ENCODE results near the gene RANBP1. TPM values are rescaled to one million over a fixed set of nuclear protein-coding genes. Genes with fewer than 3 reads are reported as not detected.
A peak's percentile ranks its signal among the peaks of the same experiment; 100 is the strongest.

RANBP1 gene
- total RNA-seq, 1 experiment from 2014 or later: 443 TPM

DNA sequence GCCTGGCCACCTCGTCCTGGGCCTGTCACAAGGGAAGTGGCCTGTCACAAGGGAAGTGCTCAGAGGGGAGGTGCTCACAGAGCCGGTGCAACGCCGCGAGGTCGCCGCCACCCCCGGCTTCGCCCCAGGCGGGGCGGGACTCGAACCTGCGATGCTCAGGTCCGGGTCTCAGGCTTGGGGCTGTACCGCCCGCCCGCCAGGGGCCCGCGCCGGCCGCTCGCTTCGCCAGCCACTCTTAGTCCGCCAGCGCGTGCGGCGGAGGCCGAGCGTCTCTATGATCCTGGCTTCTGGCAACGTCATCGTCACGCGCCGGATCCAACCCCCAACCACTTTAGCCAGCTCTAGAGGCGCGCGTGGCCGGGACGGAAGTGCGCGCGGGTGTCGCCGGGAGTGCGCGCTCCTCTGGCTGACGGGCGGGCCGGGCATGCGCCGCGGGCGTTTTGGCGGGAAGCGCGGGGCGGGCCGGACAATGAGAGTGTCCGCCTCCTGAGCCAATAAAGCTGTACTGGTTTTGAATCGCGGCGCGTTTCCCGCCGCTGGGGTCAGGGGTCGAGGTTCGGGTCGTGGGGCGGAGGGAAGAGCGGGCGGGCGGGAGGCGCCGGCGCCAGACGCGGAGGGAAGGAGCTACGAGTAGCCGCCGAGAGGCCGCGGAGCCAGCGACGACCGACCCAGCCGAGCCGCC, 1.2 kb downstream of the RANBP1 start, which contains the start of gene TRMT2A (continued):
- no peak for TF ChIP-seq JAZF1 (CRISPR knock-in tag; IDR thresholded peaks at IDR 0.05)
- no peak for TF ChIP-seq NR3C1 (CRISPR knock-in tag; conservative IDR thresholded peaks at IDR 0.05; ENCODE audit: low read depth)
- TF ChIP-seq, protein P1, sequence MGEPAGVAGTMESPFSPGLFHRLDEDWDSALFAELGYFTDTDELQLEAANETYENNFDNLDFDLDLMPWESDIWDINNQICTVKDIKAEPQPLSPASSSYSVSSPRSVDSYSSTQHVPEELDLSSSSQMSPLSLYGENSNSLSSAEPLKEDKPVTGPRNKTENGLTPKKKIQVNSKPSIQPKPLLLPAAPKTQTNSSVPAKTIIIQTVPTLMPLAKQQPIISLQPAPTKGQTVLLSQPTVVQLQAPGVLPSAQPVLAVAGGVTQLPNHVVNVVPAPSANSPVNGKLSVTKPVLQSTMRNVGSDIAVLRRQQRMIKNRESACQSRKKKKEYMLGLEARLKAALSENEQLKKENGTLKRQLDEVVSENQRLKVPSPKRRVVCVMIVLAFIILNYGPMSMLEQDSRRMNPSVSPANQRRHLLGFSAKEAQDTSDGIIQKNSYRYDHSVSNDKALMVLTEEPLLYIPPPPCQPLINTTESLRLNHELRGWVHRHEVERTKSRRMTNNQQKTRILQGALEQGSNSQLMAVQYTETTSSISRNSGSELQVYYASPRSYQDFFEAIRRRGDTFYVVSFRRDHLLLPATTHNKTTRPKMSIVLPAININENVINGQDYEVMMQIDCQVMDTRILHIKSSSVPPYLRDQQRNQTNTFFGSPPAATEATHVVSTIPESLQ (CRISPR knock-in tag; IDR thresholded peaks at IDR 0.05): no peak
- no peak for TF ChIP-seq IRF2 (CRISPR knock-in tag; IDR thresholded peaks at IDR 0.05; ENCODE audit: borderline replicate concordance, low read depth)
- no peak for TF ChIP-seq CBFB (CRISPR knock-in tag; IDR thresholded peaks at IDR 0.05; ENCODE audit: low read depth)
- TF ChIP-seq, protein P2, sequence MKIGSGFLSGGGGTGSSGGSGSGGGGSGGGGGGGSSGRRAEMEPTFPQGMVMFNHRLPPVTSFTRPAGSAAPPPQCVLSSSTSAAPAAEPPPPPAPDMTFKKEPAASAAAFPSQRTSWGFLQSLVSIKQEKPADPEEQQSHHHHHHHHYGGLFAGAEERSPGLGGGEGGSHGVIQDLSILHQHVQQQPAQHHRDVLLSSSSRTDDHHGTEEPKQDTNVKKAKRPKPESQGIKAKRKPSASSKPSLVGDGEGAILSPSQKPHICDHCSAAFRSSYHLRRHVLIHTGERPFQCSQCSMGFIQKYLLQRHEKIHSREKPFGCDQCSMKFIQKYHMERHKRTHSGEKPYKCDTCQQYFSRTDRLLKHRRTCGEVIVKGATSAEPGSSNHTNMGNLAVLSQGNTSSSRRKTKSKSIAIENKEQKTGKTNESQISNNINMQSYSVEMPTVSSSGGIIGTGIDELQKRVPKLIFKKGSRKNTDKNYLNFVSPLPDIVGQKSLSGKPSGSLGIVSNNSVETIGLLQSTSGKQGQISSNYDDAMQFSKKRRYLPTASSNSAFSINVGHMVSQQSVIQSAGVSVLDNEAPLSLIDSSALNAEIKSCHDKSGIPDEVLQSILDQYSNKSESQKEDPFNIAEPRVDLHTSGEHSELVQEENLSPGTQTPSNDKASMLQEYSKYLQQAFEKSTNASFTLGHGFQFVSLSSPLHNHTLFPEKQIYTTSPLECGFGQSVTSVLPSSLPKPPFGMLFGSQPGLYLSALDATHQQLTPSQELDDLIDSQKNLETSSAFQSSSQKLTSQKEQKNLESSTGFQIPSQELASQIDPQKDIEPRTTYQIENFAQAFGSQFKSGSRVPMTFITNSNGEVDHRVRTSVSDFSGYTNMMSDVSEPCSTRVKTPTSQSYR (CRISPR knock-in tag; IDR thresholded peaks at IDR 0.05): 0 out of 2 replicates have a peak, but pooled peaks have one; percentile 21
- TF ChIP-seq, protein P3, sequence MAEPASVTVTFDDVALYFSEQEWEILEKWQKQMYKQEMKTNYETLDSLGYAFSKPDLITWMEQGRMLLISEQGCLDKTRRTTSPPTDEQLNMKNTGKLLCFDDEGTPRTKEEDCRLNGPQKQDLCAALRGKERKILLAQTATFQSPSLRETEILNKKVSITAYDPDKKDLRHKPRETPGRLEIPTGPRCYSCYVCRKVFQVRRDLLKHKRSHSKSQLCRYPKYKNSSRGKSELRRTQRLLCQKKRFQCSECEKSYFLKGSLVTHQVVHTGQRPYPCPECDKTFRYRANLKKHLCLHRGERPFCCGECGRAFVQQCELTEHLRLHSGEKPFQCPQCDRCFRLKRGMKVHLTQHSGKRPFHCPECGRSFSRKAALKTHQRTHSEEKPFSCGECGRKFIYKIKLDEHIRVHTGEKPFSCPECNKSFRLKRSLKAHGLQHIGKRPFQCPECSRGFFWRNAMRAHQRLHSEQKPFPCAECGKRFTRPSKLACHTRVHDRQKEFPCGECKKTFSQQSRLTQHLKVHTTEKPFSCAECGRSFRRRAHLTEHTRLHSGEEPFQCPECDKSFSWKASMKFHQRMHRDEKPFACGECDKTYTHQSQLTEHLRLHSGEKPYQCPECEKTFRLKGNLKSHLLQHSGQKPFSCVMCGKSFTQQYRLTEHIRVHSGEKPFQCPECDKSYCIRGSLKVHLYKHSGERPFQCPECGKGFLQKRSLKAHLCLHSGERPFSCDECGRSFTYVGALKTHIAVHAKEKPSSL (CRISPR knock-in tag; conservative IDR thresholded peaks at IDR 0.05): no peak
- no peak for TF ChIP-seq FOXJ3 (CRISPR knock-in tag; IDR thresholded peaks at IDR 0.05; ENCODE audit: borderline replicate concordance)
- TF ChIP-seq, protein P4, sequence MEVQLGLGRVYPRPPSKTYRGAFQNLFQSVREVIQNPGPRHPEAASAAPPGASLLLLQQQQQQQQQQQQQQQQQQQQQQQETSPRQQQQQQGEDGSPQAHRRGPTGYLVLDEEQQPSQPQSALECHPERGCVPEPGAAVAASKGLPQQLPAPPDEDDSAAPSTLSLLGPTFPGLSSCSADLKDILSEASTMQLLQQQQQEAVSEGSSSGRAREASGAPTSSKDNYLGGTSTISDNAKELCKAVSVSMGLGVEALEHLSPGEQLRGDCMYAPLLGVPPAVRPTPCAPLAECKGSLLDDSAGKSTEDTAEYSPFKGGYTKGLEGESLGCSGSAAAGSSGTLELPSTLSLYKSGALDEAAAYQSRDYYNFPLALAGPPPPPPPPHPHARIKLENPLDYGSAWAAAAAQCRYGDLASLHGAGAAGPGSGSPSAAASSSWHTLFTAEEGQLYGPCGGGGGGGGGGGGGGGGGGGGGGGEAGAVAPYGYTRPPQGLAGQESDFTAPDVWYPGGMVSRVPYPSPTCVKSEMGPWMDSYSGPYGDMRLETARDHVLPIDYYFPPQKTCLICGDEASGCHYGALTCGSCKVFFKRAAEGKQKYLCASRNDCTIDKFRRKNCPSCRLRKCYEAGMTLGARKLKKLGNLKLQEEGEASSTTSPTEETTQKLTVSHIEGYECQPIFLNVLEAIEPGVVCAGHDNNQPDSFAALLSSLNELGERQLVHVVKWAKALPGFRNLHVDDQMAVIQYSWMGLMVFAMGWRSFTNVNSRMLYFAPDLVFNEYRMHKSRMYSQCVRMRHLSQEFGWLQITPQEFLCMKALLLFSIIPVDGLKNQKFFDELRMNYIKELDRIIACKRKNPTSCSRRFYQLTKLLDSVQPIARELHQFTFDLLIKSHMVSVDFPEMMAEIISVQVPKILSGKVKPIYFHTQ (CRISPR knock-in tag; IDR thresholded peaks at IDR 0.05): no peak
- no peak for TF ChIP-seq ZNF671 (CRISPR knock-in tag; IDR thresholded peaks at IDR 0.05)
- TF ChIP-seq, protein P5, sequence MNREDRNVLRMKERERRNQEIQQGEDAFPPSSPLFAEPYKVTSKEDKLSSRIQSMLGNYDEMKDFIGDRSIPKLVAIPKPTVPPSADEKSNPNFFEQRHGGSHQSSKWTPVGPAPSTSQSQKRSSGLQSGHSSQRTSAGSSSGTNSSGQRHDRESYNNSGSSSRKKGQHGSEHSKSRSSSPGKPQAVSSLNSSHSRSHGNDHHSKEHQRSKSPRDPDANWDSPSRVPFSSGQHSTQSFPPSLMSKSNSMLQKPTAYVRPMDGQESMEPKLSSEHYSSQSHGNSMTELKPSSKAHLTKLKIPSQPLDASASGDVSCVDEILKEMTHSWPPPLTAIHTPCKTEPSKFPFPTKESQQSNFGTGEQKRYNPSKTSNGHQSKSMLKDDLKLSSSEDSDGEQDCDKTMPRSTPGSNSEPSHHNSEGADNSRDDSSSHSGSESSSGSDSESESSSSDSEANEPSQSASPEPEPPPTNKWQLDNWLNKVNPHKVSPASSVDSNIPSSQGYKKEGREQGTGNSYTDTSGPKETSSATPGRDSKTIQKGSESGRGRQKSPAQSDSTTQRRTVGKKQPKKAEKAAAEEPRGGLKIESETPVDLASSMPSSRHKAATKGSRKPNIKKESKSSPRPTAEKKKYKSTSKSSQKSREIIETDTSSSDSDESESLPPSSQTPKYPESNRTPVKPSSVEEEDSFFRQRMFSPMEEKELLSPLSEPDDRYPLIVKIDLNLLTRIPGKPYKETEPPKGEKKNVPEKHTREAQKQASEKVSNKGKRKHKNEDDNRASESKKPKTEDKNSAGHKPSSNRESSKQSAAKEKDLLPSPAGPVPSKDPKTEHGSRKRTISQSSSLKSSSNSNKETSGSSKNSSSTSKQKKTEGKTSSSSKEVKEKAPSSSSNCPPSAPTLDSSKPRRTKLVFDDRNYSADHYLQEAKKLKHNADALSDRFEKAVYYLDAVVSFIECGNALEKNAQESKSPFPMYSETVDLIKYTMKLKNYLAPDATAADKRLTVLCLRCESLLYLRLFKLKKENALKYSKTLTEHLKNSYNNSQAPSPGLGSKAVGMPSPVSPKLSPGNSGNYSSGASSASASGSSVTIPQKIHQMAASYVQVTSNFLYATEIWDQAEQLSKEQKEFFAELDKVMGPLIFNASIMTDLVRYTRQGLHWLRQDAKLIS (CRISPR knock-in tag; IDR thresholded peaks at IDR 0.05; ENCODE audit: borderline replicate concordance): no peak
- TF ChIP-seq FOXK1 (CRISPR knock-in tag; IDR thresholded peaks at IDR 0.05): peak; percentile 95
- no peak for TF ChIP-seq TP53 (CRISPR knock-in tag; IDR thresholded peaks at IDR 0.05)
- TF ChIP-seq, protein P6, sequence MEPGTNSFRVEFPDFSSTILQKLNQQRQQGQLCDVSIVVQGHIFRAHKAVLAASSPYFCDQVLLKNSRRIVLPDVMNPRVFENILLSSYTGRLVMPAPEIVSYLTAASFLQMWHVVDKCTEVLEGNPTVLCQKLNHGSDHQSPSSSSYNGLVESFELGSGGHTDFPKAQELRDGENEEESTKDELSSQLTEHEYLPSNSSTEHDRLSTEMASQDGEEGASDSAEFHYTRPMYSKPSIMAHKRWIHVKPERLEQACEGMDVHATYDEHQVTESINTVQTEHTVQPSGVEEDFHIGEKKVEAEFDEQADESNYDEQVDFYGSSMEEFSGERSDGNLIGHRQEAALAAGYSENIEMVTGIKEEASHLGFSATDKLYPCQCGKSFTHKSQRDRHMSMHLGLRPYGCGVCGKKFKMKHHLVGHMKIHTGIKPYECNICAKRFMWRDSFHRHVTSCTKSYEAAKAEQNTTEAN (CRISPR knock-in tag; IDR thresholded peaks at IDR 0.05): peak; percentile 56; the same call in 1 of the 2 replicates
- TF ChIP-seq, protein P7, sequence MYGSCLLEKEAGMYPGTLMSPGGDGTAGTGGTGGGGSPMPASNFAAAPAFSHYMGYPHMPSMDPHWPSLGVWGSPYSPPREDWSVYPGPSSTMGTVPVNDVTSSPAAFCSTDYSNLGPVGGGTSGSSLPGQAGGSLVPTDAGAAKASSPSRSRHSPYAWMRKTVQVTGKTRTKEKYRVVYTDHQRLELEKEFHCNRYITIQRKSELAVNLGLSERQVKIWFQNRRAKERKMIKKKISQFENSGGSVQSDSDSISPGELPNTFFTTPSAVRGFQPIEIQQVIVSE (CRISPR knock-in tag; IDR thresholded peaks at IDR 0.05; ENCODE audit: borderline replicate concordance): no peak
- TF ChIP-seq, protein P8, sequence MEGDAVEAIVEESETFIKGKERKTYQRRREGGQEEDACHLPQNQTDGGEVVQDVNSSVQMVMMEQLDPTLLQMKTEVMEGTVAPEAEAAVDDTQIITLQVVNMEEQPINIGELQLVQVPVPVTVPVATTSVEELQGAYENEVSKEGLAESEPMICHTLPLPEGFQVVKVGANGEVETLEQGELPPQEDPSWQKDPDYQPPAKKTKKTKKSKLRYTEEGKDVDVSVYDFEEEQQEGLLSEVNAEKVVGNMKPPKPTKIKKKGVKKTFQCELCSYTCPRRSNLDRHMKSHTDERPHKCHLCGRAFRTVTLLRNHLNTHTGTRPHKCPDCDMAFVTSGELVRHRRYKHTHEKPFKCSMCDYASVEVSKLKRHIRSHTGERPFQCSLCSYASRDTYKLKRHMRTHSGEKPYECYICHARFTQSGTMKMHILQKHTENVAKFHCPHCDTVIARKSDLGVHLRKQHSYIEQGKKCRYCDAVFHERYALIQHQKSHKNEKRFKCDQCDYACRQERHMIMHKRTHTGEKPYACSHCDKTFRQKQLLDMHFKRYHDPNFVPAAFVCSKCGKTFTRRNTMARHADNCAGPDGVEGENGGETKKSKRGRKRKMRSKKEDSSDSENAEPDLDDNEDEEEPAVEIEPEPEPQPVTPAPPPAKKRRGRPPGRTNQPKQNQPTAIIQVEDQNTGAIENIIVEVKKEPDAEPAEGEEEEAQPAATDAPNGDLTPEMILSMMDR (IDR thresholded peaks at IDR 0.05): no peak
- TF ChIP-seq GRHL2 (CRISPR knock-in tag; IDR thresholded peaks at IDR 0.05; ENCODE audit: insufficient replicate concordance, severe bottlenecking): no peak
- TF ChIP-seq NFE2L1 (CRISPR knock-in tag; IDR thresholded peaks at IDR 0.05): peak; percentile 96; the same call in 1 of the 2 replicates
- TF ChIP-seq, protein P9, sequence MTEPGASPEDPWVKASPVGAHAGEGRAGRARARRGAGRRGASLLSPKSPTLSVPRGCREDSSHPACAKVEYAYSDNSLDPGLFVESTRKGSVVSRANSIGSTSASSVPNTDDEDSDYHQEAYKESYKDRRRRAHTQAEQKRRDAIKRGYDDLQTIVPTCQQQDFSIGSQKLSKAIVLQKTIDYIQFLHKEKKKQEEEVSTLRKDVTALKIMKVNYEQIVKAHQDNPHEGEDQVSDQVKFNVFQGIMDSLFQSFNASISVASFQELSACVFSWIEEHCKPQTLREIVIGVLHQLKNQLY (CRISPR knock-in tag; IDR thresholded peaks at IDR 0.05): no peak
